Subcutaneous abdominal adipose tissue (tissue), 5 donors: ENCODE results near the gene SIRT4.

Experiments
- H3K27ac ChIP-seq: one replicate; pipeline ENCODE4 v1.7.0; 2013; ENCODE audit warnings: low read depth, mild to moderate bottlenecking, inconsistent platforms, low read length, moderate library complexity
- H3K27me3 ChIP-seq, 5 donors: one replicate each; pipeline ENCODE4 v1.7.0; 2013; ENCODE audit warnings: low read length in 5 of 5, inconsistent platforms in 1 of 5; ENCODE audit not compliant: control insufficient read depth in 5 of 5, insufficient read depth in 4 of 5
- H3K36me3 ChIP-seq, 5 donors: one replicate each; pipeline ENCODE4 v1.7.0; 2013; ENCODE audit warnings: low read length in 5 of 5; ENCODE audit not compliant: control insufficient read depth in 5 of 5, insufficient read depth in 5 of 5
- H3K4me1 ChIP-seq, 5 donors: one replicate each; pipeline ENCODE4 v1.7.0; 2013; ENCODE audit warnings: low read length in 5 of 5, mild to moderate bottlenecking in 3 of 5, moderate library complexity in 1 of 5; ENCODE audit not compliant: control insufficient read depth in 5 of 5, insufficient read depth in 5 of 5
- H3K4me3 ChIP-seq, 5 donors: one replicate each; pipeline ENCODE4 v1.7.0; 2013; ENCODE audit warnings: low read length in 5 of 5, low read depth in 1 of 5
- H3K9ac ChIP-seq, 5 donors: one replicate each; pipeline ENCODE4 v1.7.0; 2013; ENCODE audit warnings: low read length in 5 of 5, mild to moderate bottlenecking in 4 of 5, moderate library complexity in 3 of 5
- H3K9me3 ChIP-seq, 5 donors: one replicate each; pipeline ENCODE4 v1.7.0; 2013; ENCODE audit warnings: low read length in 5 of 5; ENCODE audit not compliant: control insufficient read depth in 5 of 5
- donor health status: healthy.
- donor health status: healthy.
- donor health status: healthy.
- donor health status: healthy.
- donor health status: healthy.

The SIRT4 gene

GRCh38 chr12:120262852-120263747, 39.0 kb upstream of the SIRT4 start:
- no peaks in the 10 kb centered on the region for H3K9me3 ChIP-seq
- H3K27me3 ChIP-seq: no peaks in the 10 kb centered on the region
- H3K36me3 ChIP-seq: no peaks in the 10 kb centered on the region
- H3K27ac ChIP-seq: peak overlapping the region; percentile 90
- H3K4me3 ChIP-seq: peak overlapping the region; percentile 71 to 85 (median 81)
- peak overlapping the region; percentile 57 to 93 (median 75) for H3K9ac ChIP-seq
- peaks cover 16 to 80% (median 66%) of the 10 kb centered on the region in 5 donors for H3K4me1 ChIP-seq

GRCh38 chr12:120263748-120264085, 38.4 kb upstream of the SIRT4 start:
- H3K9ac ChIP-seq: peak overlapping the region; percentile 57 to 97 (median 91)
- H3K36me3 ChIP-seq: no peaks in the 10 kb centered on the region
- peak overlapping the region; percentile 90 for H3K27ac ChIP-seq
- peak overlapping the region; percentile 71 to 85 (median 81) for H3K4me3 ChIP-seq
- peaks cover 15 to 74% (median 59%) of the 10 kb centered on the region in 5 donors for H3K4me1 ChIP-seq
- H3K9me3 ChIP-seq: no peaks in the 10 kb centered on the region
- no peaks in the 10 kb centered on the region for H3K27me3 ChIP-seq

- Histone ChIP-seq H3K4me1 (peaks cover 15 to 70% (median 58%) of the 10 kb centered on the region in 5 donors), H3K9me3 (no peaks in the 10 kb centered on the region), H3K9ac (peak overlapping the region; percentile 75 to 97 (median 91)), H3K4me3 (peak overlapping the region; percentile 71 to 85 (median 81)), H3K27me3 (no peaks in the 10 kb centered on the region), H3K27ac (peak overlapping the region; percentile 90), H3K36me3 (no peaks in the 10 kb centered on the region)
These were observed 37.8 kb upstream of the SIRT4 start for GRCh38 chr12:120264086-120264903.

GRCh38 chr12:120264904-120265472, 37.1 kb upstream of the SIRT4 start:
- H3K27me3 ChIP-seq: no peaks in the 10 kb centered on the region
- H3K4me3 ChIP-seq: peak overlapping the region; percentile 71 to 85 (median 81)
- H3K9me3 ChIP-seq: no peaks in the 10 kb centered on the region
- H3K4me1 ChIP-seq: peaks cover 15 to 63% (median 51%) of the 10 kb centered on the region in 5 donors
- peak overlapping the region; percentile 75 to 97 (median 91) for H3K9ac ChIP-seq
- H3K36me3 ChIP-seq: no peaks in the 10 kb centered on the region
- peak overlapping the region; percentile 90 for H3K27ac ChIP-seq

GRCh38 chr12:120265473-120266179, 36.5 kb upstream of the SIRT4 start, which contains the start of gene PXN:
Gene PXN (minus strand): TSS chr12:120265730. CDS start chr12:120265629, 101 bp downstream.
- Histone ChIP-seq H3K27ac (peak within 1 kb of the TSS; percentile 90), H3K4me3 (peak within 1 kb of the TSS; percentile 71 to 85 (median 81)), H3K9ac (peak within 1 kb of the TSS; percentile 75 to 97 (median 91)), H3K27me3 (no peaks in the 10 kb centered on the region), H3K4me1 (peaks cover 15 to 57% (median 45%) of the 10 kb centered on the region in 5 donors), H3K36me3 (no peaks in the 10 kb centered on the region), H3K9me3 (no peaks in the 10 kb centered on the region)

- H3K4me3 ChIP-seq: peak overlapping the region in 3 of 5 donors; percentile 17 to 39 (median 18)
These were observed 35.8 kb upstream of the SIRT4 start for GRCh38 chr12:120266180-120266870.

GRCh38 chr12:120267736-120268135, 34.4 kb upstream of the SIRT4 start:
- peaks cover 8 to 36% (median 26%) of the 10 kb centered on the region in 5 donors for H3K4me1 ChIP-seq
- H3K9me3 ChIP-seq: no peaks in the 10 kb centered on the region
- no peak overlapping the region for H3K9ac ChIP-seq
- no peak overlapping the region for H3K27ac ChIP-seq
- H3K4me3 ChIP-seq: no peak overlapping the region
- no peaks in the 10 kb centered on the region for H3K27me3 ChIP-seq
- no peaks in the 10 kb centered on the region for H3K36me3 ChIP-seq

More at GRCh38 chr12:120266180-120266870, 35.8 kb upstream of the SIRT4 start:
- no peaks in the 10 kb centered on the region for H3K36me3 ChIP-seq
- H3K27ac ChIP-seq: no peak overlapping the region
- H3K4me1 ChIP-seq: peaks cover 15 to 50% (median 39%) of the 10 kb centered on the region in 5 donors
- no peaks in the 10 kb centered on the region for H3K9me3 ChIP-seq
- no peaks in the 10 kb centered on the region for H3K27me3 ChIP-seq
- no peak overlapping the region for H3K9ac ChIP-seq

- no peaks in the 10 kb centered on the region for H3K4me1 ChIP-seq
- no peaks in the 10 kb centered on the region for H3K36me3 ChIP-seq
- no peak overlapping the region for H3K4me3 ChIP-seq
- no peak overlapping the region for H3K27ac ChIP-seq
- no peak overlapping the region for H3K9ac ChIP-seq
- no peaks in the 10 kb centered on the region for H3K27me3 ChIP-seq
- no peaks in the 10 kb centered on the region for H3K9me3 ChIP-seq
These were observed 25.4 kb upstream of the SIRT4 start for GRCh38 chr12:120276734-120277133.
